GM18951 (cell line): ENCODE results near the gene CLEC10A.
"Not testable (repeated sequence)": the region's sequence is repeated elsewhere in the genome, so short reads cannot be mapped to it uniquely, and the experiment has no call there.

Experiments used
- POLR2A ChIP-seq: IDR thresholded peaks from 4 replicates; pipeline ENCODE4 v1.6.1; 2011; ENCODE audit warnings: mild to moderate bottlenecking; ENCODE audit not compliant: insufficient read length, insufficient read depth; ENCODE audit errors: extremely low read depth
- in situ Hi-C: fragments of 300-500 bp; cut with MboI; formaldehyde crosslinking; loops from one replicate; pipeline ENCODE4 v1.12.0; 2022; ENCODE audit warnings: low sequenced_read_pairs, mixed read lengths, inconsistent platforms; ENCODE audit not compliant: unreplicated experiment

CLEC10A gene

GRCh38 chr17:7113273-7114071, 33.4 kb upstream of the CLEC10A start:
- TF ChIP-seq POLR2A = no peak
- in situ Hi-C loops = no loop called here

GRCh38 chr17:7112510-7113108, 32.6 kb upstream of the CLEC10A start:
- in situ Hi-C loops = no loop called here

GRCh38 chr17:7111784-7112509, 31.9 kb upstream of the CLEC10A start:
- in situ Hi-C loops = no loop called here
- TF ChIP-seq POLR2A = no peak

More at GRCh38 chr17:7112510-7113108, 32.6 kb upstream of the CLEC10A start:
- no peak for TF ChIP-seq POLR2A

- in situ Hi-C loops = no loop called here
- TF ChIP-seq POLR2A = no peak
These were observed 30.7 kb upstream of the CLEC10A start for GRCh38 chr17:7110617-7111306.

DNA sequence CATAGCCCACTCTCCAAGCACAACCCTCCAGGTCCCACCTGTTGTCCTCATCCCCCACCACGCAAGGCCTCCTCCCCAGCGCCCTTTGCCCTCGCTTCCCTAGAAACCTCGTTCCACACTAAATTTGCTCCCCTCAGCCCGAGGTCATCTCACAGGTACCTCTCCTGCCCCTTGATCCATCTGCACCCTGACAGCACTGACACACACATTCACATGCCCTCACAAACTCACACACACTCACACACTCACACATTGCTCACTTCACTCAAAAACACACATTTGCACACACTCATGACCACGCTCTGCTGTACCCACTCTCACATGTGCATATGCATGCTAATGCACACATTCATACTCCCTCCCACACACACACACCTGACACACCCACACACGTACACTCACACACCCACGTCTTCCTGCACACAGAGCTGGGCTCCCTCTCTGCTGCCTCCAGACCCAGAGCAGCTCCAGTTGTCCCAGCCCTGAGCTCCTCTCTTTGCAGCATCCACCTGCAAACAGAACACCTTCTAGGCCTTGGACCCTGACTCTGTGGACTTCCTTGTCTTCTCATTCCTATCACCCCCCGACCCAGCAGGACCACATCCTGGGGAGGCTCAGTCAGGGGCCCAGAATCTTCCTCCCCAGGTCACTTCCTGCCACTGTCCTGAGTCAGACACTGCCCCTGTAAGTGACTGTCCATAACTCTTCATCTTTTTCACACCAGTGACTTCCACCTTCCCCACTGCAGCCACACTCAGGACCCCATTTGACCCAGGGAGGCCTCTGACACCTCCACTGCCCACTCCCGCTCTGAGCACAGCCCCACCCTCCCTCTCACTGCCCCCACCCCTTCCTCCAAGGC, 29.6 kb upstream of the CLEC10A start:
- in situ Hi-C loops = no loop called here
- no peak for TF ChIP-seq POLR2A

GRCh38 chr17:7108981-7109380, 28.9 kb upstream of the CLEC10A start:
- in situ Hi-C loops = no loop called here

DNA sequence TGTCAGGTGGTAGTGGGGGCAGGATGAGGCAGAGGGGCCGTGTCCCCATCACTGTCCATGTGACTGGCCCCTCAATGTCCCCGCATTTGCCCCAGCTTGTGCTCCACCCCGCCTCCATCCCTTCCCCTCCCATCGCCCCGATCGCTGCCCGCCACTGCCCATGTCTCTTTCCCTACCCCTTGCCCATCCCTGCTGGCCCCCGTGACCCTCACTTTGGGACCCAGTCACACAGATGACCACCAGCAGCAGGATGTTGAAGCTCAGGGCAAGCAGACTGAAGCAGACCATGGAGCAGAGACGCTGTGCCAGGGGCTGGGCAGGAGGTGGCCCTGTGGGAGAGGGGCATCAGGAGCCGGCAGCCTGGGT, 28.5 kb upstream of the CLEC10A start:
- no peak for TF ChIP-seq POLR2A
- in situ Hi-C loops = no loop called here

More at GRCh38 chr17:7108981-7109380, 28.9 kb upstream of the CLEC10A start:
- no peak for TF ChIP-seq POLR2A

GRCh38 chr17:7107795-7108559, 27.9 kb upstream of the CLEC10A start:
- TF ChIP-seq POLR2A = no peak
- in situ Hi-C loops = no loop called here

DNA sequence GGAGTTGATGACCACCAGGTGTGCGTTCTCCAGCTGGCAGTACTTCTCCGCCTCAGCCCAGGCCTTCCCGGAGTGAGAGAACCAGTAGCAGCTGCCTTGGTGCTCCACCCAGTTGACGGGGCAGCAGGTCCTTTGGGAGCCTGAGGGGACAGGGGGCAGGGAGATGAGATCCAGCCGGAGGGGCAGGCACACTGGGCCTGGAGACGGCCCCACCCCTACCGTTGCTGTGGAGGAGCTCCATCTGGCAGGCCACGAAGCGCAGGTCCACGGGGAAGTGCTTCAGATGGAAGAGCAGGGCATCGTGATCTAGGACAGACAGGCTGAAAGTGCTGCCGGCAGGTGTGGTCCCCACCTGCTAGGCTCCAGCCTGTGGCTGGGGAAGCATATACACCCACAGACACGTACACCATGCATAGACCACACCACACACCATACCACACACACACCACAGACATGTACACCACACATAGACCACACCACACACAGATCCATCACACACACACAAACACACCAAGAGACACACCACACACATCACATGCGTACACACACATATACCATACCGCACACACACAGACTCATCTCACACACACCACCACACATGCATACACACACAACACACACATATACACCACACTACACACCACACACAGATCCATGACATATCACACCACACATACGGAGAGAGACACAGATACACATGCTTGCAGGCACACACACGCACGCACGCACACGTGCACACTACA, 27.1 kb upstream of the CLEC10A start:
- TF ChIP-seq POLR2A = no peak
- in situ Hi-C loops = no loop called here

DNA sequence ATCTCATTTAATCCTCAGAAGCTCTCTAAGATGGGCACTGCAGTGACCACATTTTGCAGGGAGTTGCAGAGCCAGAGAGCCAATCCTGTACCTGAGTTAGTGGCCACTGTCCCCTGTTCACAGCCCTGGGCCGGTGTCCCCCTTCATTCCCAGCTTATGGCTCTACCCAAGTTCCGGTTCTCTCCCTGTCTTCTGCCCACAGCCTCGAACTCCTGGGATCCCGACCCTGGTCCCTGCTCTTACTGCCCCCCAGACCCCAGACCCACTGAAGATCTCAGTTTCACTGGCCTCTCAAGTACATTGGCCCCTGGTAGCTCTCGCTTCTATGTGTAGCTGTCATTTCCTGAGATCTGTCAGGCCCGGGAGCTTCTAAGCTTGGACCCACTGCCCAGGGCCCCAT, 22.4 kb upstream of the CLEC10A start:
- in situ Hi-C loops = no loop called here
- TF ChIP-seq POLR2A = no peak

DNA sequence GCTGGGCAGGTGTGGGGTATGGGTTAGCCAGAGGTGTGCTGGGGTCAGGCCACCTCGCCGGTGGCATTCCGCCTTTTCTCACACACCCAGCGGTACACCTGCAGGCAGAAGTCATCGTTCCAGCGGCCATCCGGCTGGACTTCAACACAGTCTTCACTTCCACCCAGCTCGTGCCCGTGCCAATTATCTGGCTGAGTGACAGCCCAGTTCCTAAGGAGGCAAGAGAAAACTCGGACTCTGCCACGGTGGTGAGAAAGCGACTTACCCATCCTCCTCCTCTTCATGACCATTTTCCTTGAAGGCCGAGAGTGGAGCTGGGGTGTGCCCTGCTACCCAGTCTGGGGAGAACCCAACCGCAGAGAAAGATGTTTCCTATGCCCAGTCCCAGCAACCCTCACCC, 21.5 kb upstream of the CLEC10A start:
- no peak for TF ChIP-seq POLR2A
- in situ Hi-C loops = no loop called here

DNA sequence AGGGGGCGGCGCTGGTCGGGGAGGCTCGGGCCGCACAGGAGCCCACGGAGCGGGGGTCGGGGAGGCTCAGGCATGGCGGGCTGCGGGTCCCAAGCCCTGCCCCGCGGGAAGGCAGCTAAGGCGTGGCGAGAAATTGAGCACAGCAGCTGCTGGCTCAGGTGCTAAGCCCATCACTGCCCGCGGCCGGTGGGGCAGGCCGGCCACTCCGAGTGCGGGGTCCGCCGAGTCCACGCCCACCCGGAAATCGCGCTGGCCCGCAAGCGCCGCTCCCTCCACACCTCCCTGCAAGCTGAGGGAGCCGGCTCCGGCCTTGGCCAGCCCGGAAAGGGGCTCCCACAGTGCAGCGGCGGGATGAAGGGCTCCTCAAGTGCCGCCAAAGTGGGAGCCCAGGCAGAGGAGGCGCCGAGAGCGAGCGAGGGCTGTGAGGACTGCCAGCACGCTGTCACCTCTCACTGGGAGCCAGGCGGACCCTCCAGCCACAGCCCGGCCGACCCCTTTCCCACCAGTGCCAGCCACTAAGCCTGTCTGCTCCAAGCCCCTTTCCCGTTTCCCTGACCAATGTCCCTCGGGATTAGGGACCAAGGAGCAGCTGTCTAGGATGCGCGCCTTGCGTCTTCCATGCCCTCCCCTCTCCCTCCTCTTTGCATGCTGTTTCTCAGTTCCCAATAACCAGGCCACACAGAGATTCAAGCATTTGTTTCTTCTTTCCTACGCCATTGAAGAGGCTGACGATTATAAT, 20.8 kb upstream of the CLEC10A start:
- in situ Hi-C loops = not testable (repeated sequence)
